ENCODE results near the gene LTB. TPM values are rescaled to one million over a fixed set of nuclear protein-coding genes. Genes with fewer than 3 reads are reported as not detected.

Gene LTB
- polyA plus RNA-seq, 3 donors = 12.6 to 25.5 (median 21.6) TPM

DNA sequence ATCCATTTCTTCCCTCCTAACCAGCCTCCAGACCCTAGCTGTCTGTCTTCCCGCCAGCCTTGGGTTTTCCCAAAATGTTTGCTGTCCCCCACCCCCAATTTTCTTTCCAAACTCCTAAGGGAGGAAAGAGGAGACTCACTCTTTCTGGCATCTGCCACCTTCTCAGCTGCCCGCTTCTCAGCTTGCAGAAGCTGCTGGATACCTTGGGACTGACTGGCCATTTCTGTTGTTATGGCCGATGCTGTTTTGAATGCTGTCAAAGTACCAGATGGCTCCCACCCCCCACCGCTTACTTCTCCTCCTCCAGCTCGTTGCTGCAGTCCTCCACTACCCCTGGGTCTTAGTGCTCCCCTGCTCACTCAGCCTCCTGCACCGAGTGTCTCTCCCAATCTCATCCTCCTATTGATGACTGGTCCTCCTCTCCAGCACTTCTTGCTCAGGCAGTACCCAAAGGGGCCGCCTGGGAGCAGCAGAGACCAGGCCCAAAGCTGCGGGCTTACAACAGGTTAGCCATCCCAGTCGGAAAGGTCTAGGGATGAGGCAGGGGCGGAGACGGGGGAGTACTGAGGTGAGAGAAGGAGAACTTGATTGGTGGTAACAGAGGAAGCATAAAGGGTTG, 35.8 kb downstream of the LTB start, which contains the start of gene ATP6V1G2:
ATP6V1G2 (minus strand) TSS at position 270 of the 619 bp plus-strand sequence; CDS start at position 221, 49 bp downstream.
- H3K36me3 ChIP-seq (replicated peaks in 1 of 2; ENCODE audit: control insufficient read depth in 1 of 2, insufficient read depth in 2 of 2, low read length in 2 of 2) = peaks cover 0 to 21% of the 10 kb centered on the region in 2 donors
- no peaks in the 10 kb centered on the region for H3K27me3 Mint-ChIP-seq (ENCODE audit: low read depth in 3 of 3)
- H3K4me3 Mint-ChIP-seq = peak within 1 kb of the TSS; percentile 65 to 86
- peak within 1 kb of the TSS; percentile 41 for H3K9ac ChIP-seq (ENCODE audit: insufficient read depth, low read length, poor library complexity, severe bottlenecking)
- H3K27ac Mint-ChIP-seq = peak within 1 kb of the TSS; percentile 86 to 96 (median 92)
- 5% methylated on average over 8 of the region's 11 CpGs for WGBS (ENCODE audit: insufficient coverage)
- intact Hi-C loops (cut with micrococcal nuclease) = loop anchor here (2.0 to 10.0 kb wide), 7 partner anchors 52 to 408 kb away; partner anchors contain the start of genes C6orf47 (in 1 of the 2), CLIC1 (in 1 of the 2), GPANK1 (in 1 of the 2) and MICB (in 1 of the 2)
- no peaks in the 10 kb centered on the region for H4K20me1 ChIP-seq (ENCODE audit: insufficient read depth, low read length)
- H3K4me3 ChIP-seq (replicated peaks in 1 of 3; ENCODE audit: low read depth in 2 of 3, low read length in 3 of 3) = peak within 1 kb of the TSS; percentile 33 to 71 (median 34)
- H3K27me3 ChIP-seq (ENCODE audit: control insufficient read depth in 2 of 2, insufficient read depth in 2 of 2, low read length in 2 of 2) = no peaks in the 10 kb centered on the region
- peaks cover 39% of the 10 kb centered on the region for H3K4me1 Mint-ChIP-seq
- TF ChIP-seq CTCF (IDR thresholded peaks at IDR 0.05) = peak; percentile 97
- peak within 1 kb of the TSS; percentile 58 for H2AFZ ChIP-seq (ENCODE audit: insufficient read depth, low read depth, low read length, poor library complexity, severe bottlenecking)
- no peaks in the 10 kb centered on the region for H3K9me3 Mint-ChIP-seq
- H3K9me3 ChIP-seq (replicated peaks in 1 of 2; ENCODE audit: control insufficient read depth in 1 of 2, insufficient read depth in 1 of 2, low read length in 2 of 2) = no peaks in the 10 kb centered on the region
- H3K36me3 Mint-ChIP-seq = peaks cover 10 to 21% of the 10 kb centered on the region in 2 donors
- peak within 1 kb of the TSS; percentile 70 for H3K4me2 ChIP-seq (replicated peaks; ENCODE audit: extremely low read depth, low read length, poor library complexity, severe bottlenecking)
- H3K4me1 ChIP-seq (ENCODE audit: control insufficient read depth in 1 of 2, insufficient read depth in 2 of 2, low read length in 2 of 2) = peaks cover 31 to 39% of the 10 kb centered on the region in 2 donors
- H3K79me2 ChIP-seq (ENCODE audit: insufficient read depth, low read length) = peaks cover 50% of the 10 kb centered on the region
- H3K27ac ChIP-seq (ENCODE audit: low read depth in 1 of 2, low read length in 2 of 2) = peak within 1 kb of the TSS; percentile 54 to 68
- DNase-seq = peak; percentile 70 to 83 (median 78)

GRCh38 chr6:31545291-31545690, 36.9 kb downstream of the LTB start:
- Mint-ChIP-seq H3K27ac (peak overlapping the region in 2 of 7 donors; percentile 47 to 72), H3K9me3 (peaks cover 0 to 2% (median 0%) of the 10 kb centered on the region in 7 donors), H3K36me3 (peaks cover 8 to 14% of the 10 kb centered on the region in 2 donors), H3K4me1 (peaks cover 42% of the 10 kb centered on the region), H3K4me3 (no peak overlapping the region), H3K27me3 (ENCODE audit: low read depth in 3 of 3) (no peaks in the 10 kb centered on the region)
- Histone ChIP-seq H3K4me2 (replicated peaks; ENCODE audit: extremely low read depth, low read length, poor library complexity, severe bottlenecking) (no peak overlapping the region), H3K9me3 (replicated peaks in 1 of 2; ENCODE audit: control insufficient read depth in 1 of 2, insufficient read depth in 1 of 2, low read length in 2 of 2) (no peaks in the 10 kb centered on the region), H4K20me1 (ENCODE audit: insufficient read depth, low read length) (peaks cover 8% of the 10 kb centered on the region), H3K79me2 (ENCODE audit: insufficient read depth, low read length) (peaks cover 59% of the 10 kb centered on the region), H3K4me3 (replicated peaks in 1 of 3; ENCODE audit: low read depth in 2 of 3, low read length in 3 of 3) (no peak overlapping the region), H3K36me3 (replicated peaks in 1 of 2; ENCODE audit: control insufficient read depth in 1 of 2, insufficient read depth in 2 of 2, low read length in 2 of 2) (peaks cover under 1 to 13% of the 10 kb centered on the region in 2 donors), H3K27ac (ENCODE audit: low read depth in 1 of 2, low read length in 2 of 2) (no peak overlapping the region), H3K27me3 (ENCODE audit: control insufficient read depth in 2 of 2, insufficient read depth in 2 of 2, low read length in 2 of 2) (no peaks in the 10 kb centered on the region), H3K4me1 (ENCODE audit: control insufficient read depth in 1 of 2, insufficient read depth in 2 of 2, low read length in 2 of 2) (peaks cover 34 to 48% of the 10 kb centered on the region in 2 donors), H3K9ac (ENCODE audit: insufficient read depth, low read length, poor library complexity, severe bottlenecking) (no peak overlapping the region), H2AFZ (ENCODE audit: insufficient read depth, low read depth, low read length, poor library complexity, severe bottlenecking) (no peak overlapping the region)
- TF ChIP-seq CTCF (IDR thresholded peaks at IDR 0.05) = no peak
- DNase-seq = no peak
- intact Hi-C loops (cut with micrococcal nuclease) = loop anchor here (5.0 to 10.0 kb wide), 6 partner anchors 50 to 410 kb away; partner anchors contain the start of genes C6orf47 (in 1 of the 2), CLIC1 (in 1 of the 2), GPANK1 (in 1 of the 2) and MICB (in 1 of the 2)
- 97% methylated on average over 6 of the region's 7 CpGs for WGBS (ENCODE audit: insufficient coverage)

Measured in CD14-positive monocyte (primary cell).